Measurements from ENCODE around the gene SAP25. TPM values are rescaled to one million over a fixed set of nuclear protein-coding genes. Genes with fewer than 3 reads are reported as not detected.

Gene SAP25
- polyA plus RNA-seq, 1 of the 3 experiments (the other 2 are of a cell fraction), result 1.2 TPM

DNA sequence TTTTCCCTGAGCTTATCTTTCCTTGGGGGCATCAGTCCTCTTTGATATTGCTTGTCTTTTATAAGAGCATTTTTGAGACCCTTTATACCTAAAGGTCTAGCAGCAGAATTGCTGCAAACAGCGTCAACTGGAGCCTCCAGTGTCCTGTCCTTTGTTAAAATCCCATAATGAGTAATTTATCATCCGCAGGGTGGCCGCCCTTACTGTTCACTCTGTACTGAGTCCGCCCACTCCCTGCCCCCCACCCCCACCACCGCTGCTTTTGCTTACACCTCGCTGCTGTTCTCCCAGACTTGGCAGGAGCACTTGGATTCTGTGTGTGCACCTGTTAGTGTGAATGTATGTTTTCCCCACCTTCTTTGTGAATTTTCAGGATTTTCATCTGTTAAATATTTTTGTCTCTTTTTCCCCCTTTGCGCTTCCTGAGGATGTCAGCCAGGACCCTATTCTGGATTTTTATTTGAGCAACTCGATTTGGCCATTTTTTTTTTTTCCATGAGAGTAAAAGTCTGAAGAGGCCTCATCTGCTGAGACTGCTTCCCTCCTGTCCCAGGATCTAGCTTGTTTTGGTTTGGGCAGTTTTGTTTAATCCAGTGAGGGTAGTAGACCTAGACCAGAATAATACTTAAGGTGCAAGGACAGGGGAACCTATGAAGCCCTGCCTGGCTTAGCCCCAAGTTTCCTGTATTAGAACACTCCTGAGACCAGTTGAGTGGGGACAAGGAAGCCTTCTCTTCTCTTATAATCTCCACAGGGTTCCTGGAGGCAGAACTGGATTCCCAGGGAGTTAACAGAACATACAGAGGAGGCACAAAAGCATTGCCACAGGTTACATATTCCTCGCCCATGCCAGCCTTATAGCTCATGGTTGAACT lies 26.5 kb downstream of the SAP25 start:
- TF ChIP-seq EZH2phosphoT487 (IDR thresholded peaks at IDR 0.05; ENCODE audit: borderline replicate concordance, low read depth) (no peak), MEF2A (IDR thresholded peaks at IDR 0.05; ENCODE audit: borderline replicate concordance, low read depth) (no peak), TAF1 (IDR thresholded peaks at IDR 0.05; ENCODE audit: borderline replicate concordance, low read depth, low read length) (no peak), TEAD4 (IDR thresholded peaks at IDR 0.05; ENCODE audit: borderline replicate concordance, insufficient read depth) (no peak), RAD21 (IDR thresholded peaks at IDR 0.05; ENCODE audit: low read length) (no peak), FOSL2 (IDR thresholded peaks at IDR 0.05; ENCODE audit: borderline replicate concordance, low read depth) (no peak), NRF1 (IDR thresholded peaks at IDR 0.05; ENCODE audit: low read depth, low read length) (no peak), SMC3 (IDR thresholded peaks at IDR 0.05; ENCODE audit: low read depth, low read length) (no peak), GABPA (IDR thresholded peaks at IDR 0.05; ENCODE audit: low read depth) (no peak), NFIC (IDR thresholded peaks at IDR 0.05; ENCODE audit: borderline replicate concordance) (no peak), RFX5 (IDR thresholded peaks at IDR 0.05; ENCODE audit: low read length) (no peak)
- TF ChIP-seq, protein P1, sequence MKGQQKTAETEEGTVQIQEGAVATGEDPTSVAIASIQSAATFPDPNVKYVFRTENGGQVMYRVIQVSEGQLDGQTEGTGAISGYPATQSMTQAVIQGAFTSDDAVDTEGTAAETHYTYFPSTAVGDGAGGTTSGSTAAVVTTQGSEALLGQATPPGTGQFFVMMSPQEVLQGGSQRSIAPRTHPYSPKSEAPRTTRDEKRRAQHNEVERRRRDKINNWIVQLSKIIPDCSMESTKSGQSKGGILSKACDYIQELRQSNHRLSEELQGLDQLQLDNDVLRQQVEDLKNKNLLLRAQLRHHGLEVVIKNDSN (IDR thresholded peaks at IDR 0.05; ENCODE audit: borderline replicate concordance, low read depth), result no peak
- TF ChIP-seq, protein P2, sequence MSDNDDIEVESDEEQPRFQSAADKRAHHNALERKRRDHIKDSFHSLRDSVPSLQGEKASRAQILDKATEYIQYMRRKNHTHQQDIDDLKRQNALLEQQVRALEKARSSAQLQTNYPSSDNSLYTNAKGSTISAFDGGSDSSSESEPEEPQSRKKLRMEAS (IDR thresholded peaks at IDR 0.05; ENCODE audit: low read depth), result no peak
- TF ChIP-seq, protein P3, sequence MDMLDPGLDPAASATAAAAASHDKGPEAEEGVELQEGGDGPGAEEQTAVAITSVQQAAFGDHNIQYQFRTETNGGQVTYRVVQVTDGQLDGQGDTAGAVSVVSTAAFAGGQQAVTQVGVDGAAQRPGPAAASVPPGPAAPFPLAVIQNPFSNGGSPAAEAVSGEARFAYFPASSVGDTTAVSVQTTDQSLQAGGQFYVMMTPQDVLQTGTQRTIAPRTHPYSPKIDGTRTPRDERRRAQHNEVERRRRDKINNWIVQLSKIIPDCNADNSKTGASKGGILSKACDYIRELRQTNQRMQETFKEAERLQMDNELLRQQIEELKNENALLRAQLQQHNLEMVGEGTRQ (IDR thresholded peaks at IDR 0.05; ENCODE audit: borderline replicate concordance, low read depth, low read length), result no peak
- peaks cover 40% of the 10 kb centered on the region for H3F3A ChIP-seq (replicated peaks; ENCODE audit: insufficient read depth)
- no peaks in the 10 kb centered on the region for H3K27me3 ChIP-seq (ENCODE audit: insufficient read depth)
- peak overlapping the region; percentile 89 for H3K27ac ChIP-seq (ENCODE audit: low read depth in 2 of 2, low read length in 1 of 2)
- H4K20me1 ChIP-seq (ENCODE audit: insufficient read depth), result no peaks in the 10 kb centered on the region
- H3K9me3 ChIP-seq, result no peaks in the 10 kb centered on the region
- peaks cover 8% of the 10 kb centered on the region in 2 experiments for H3K36me3 ChIP-seq (replicated peaks in 1 of 2; ENCODE audit: control insufficient read depth in 1 of 2, insufficient read depth in 2 of 2, low read length in 1 of 2)
- H3K4me2 ChIP-seq, result peak overlapping the region; percentile 68
- ChIA-PET CTCF (interaction anchor here (1.0 to 19.1 kb wide), 8 partner anchors 13 to 252 kb away, joined by 3 to 353 read pairs (median 6); partner anchors contain the start of gene NYAP1), POLR2A (interaction anchor here (1.7 kb wide), 1 partner anchor 81 kb away, joined by 3 read pairs; no protein-coding TSS in a partner anchor)
- H3K4me3 ChIP-seq (ENCODE audit: low read depth in 2 of 2, low read length in 1 of 2), result no peak overlapping the region
- H3K4me1 ChIP-seq (ENCODE audit: control insufficient read depth in 1 of 2, insufficient read depth in 2 of 2, low read depth in 1 of 2, low read length in 1 of 2), result peaks cover 40 to 41% of the 10 kb centered on the region in 2 experiments
- H3K9me2 ChIP-seq, result no peaks in the 10 kb centered on the region
- peaks cover 18% of the 10 kb centered on the region; the same call in 1 of the 2 replicates for H3K79me2 ChIP-seq (ENCODE audit: insufficient read depth)
- H2AFZ ChIP-seq (ENCODE audit: low read depth), result peak overlapping the region; percentile 69; the same call in 1 of the 2 replicates
- DNase-seq, result no peak
- no peak overlapping the region; the same call in 1 of the 2 replicates for H3K9ac ChIP-seq
- 82% methylated on average over 9 of the region's 9 CpGs for whole genome bisulfite sequencing (ENCODE audit: low lambda C conversion rate)

All from SK-N-SH (cell line).